H1 (cell line): ENCODE measurements around the gene CGN. TPM values are rescaled to one million over a fixed set of nuclear protein-coding genes. Genes with fewer than 3 reads are reported as not detected.

Experiments
- CTCF ChIA-PET: fragments of 300-600 bp; sonication (Branson Sonifier 250); formaldehyde crosslinking; loops from one replicate; lab custom pipeline; 2021; ENCODE audit not compliant: partially characterized antibody; lab: Charles Lee
- POLR2A ChIA-PET: fragments of 300-600 bp; sonication (Branson Sonifier 250); formaldehyde crosslinking; loops from one replicate; lab custom pipeline; 2021; ENCODE audit warnings: inconsistent platforms; ENCODE audit not compliant: partially characterized antibody; lab: Charles Lee
- DNase-seq, 2 experiments: peaks; one replicate each; pipeline versions ENCODE4 v3.0.0 to v3.0.0-alpha.2; 2010 to 2022; ENCODE audit warnings: low spot score in 2 of 2, low read depth in 1 of 2, mixed read lengths in 1 of 2
- FAIRE-seq: peaks from 2 replicates; lab custom pipeline; 2011; peaks lifted over from hg19 to GRCh38; lab: Jason Lieb, UNC
- H2AFZ ChIP-seq: 2 replicates; pipeline ENCODE4 v1.8.1; 2012; ENCODE audit warnings: low read length, inconsistent platforms
- H2AK5ac ChIP-seq: 2 replicates; pipeline ENCODE4 v1.6.1; 2013; ENCODE audit warnings: low read depth, low read length
- H2BK120ac ChIP-seq: replicated peaks from 2 replicates; pipeline ENCODE3; 2013; ENCODE audit warnings: low read depth, low read length, inconsistent platforms
- H2BK12ac ChIP-seq: 2 replicates; pipeline ENCODE4 v1.6.1; 2013; ENCODE audit warnings: low read depth, low read length
- H2BK15ac ChIP-seq: 2 replicates; pipeline ENCODE4 v1.6.1; 2013; ENCODE audit warnings: low read length
- H2BK20ac ChIP-seq: 2 replicates; pipeline ENCODE4 v1.6.1; 2013; ENCODE audit warnings: low read length
- H2BK5ac ChIP-seq: 2 replicates; pipeline ENCODE4 v1.6.1; 2013; ENCODE audit warnings: low read depth, low read length
- H3K14ac ChIP-seq: 2 replicates; pipeline ENCODE4 v1.6.1; 2013; ENCODE audit warnings: inconsistent platforms; ENCODE audit not compliant: insufficient read length
- H3K18ac ChIP-seq: 2 replicates; pipeline ENCODE4 v1.6.1; 2013; ENCODE audit warnings: low read length; ENCODE audit errors: extremely low read depth
- H3K23ac ChIP-seq: 2 replicates; pipeline ENCODE4 v1.6.1; 2013; ENCODE audit warnings: inconsistent platforms; ENCODE audit not compliant: insufficient read length
- H3K23me2 ChIP-seq: 2 replicates; pipeline ENCODE4 v1.6.1; 2013; ENCODE audit warnings: low read depth, low read length
- H3K27ac ChIP-seq: 2 replicates; pipeline ENCODE4 v1.6.1; 2011; ENCODE audit warnings: low read depth, low read length, inconsistent platforms
- H3K27me3 ChIP-seq, 4 experiments: replicated peaks in 1 of 4; 1 replicate in 1 of 4; 2 replicates in 3 of 4; pipeline versions ENCODE4 v1.6.1 to v1.8.1; 2011 to 2013; ENCODE audit warnings: low read length in 3 of 4, mild to moderate bottlenecking in 3 of 4, inconsistent platforms in 2 of 4, mixed read lengths in 2 of 4, moderate library complexity in 1 of 4; ENCODE audit not compliant: control insufficient read depth in 3 of 4, insufficient read depth in 3 of 4; ENCODE audit errors: extremely low read depth in 1 of 4
- H3K36me3 ChIP-seq, 4 experiments: 2 replicates each; pipeline versions ENCODE4 v1.6.1 to v1.8.1; 2011 to 2013; ENCODE audit warnings: mild to moderate bottlenecking in 4 of 4, low read length in 3 of 4, moderate library complexity in 2 of 4, control low read depth in 1 of 4, inconsistent platforms in 1 of 4; ENCODE audit not compliant: insufficient read depth in 4 of 4, control insufficient read depth in 2 of 4
- H3K4ac ChIP-seq: replicated peaks from 2 replicates; pipeline ENCODE3; 2013; ENCODE audit warnings: low read length, low read depth, mixed read lengths, inconsistent platforms; ENCODE audit not compliant: insufficient read length
- H3K4me1 ChIP-seq, 4 experiments: replicated peaks in 1 of 4; 1 replicate in 1 of 4; 2 replicates in 3 of 4; pipeline versions ENCODE4 v1.6.1 to v1.8.1; 2011 to 2013; ENCODE audit warnings: low read length in 3 of 4, inconsistent platforms in 2 of 4, mixed read lengths in 1 of 4; ENCODE audit not compliant: insufficient read depth in 4 of 4, control insufficient read depth in 3 of 4
- H3K4me2 ChIP-seq, 2 experiments: 2 replicates each; pipeline versions ENCODE4 v1.6.1 to v1.8.1; 2011 to 2013; ENCODE audit warnings: low read depth in 2 of 2, low read length in 2 of 2, control low read depth in 1 of 2, inconsistent platforms in 1 of 2, mild to moderate bottlenecking in 1 of 2; ENCODE audit not compliant: insufficient read depth in 1 of 2
- H3K4me3 ChIP-seq, 4 experiments: fragments of 200-600, 300-600 bp in 1 of 4; sonication (generic), shearing (Covaris generic), sonication (Bioruptor Twin) in 1 of 4; 2 replicates each; pipeline versions ENCODE4 v1.5.1 to v1.8.1; 2011 to 2016; ENCODE audit warnings: low read length in 4 of 4, low read depth in 3 of 4, control low read depth in 2 of 4, inconsistent platforms in 2 of 4, mild to moderate bottlenecking in 2 of 4, mixed read lengths in 1 of 4, moderate library complexity in 1 of 4; ENCODE audit not compliant: insufficient read depth in 2 of 4; ENCODE audit errors: extremely low read depth in 1 of 4
- H3K56ac ChIP-seq: replicated peaks from 2 replicates; pipeline ENCODE3; 2013; ENCODE audit warnings: low read depth, mild to moderate bottlenecking, mixed read lengths, low read length, inconsistent platforms; ENCODE audit not compliant: insufficient read length
- H3K79me1 ChIP-seq: 2 replicates; pipeline ENCODE4 v1.6.1; 2013; ENCODE audit warnings: low read depth, low read length, control low read depth
- H3K79me2 ChIP-seq, 2 experiments: 2 replicates each; pipeline versions ENCODE4 v1.6.1 to v1.8.1; 2012 to 2013; ENCODE audit warnings: low read length in 2 of 2, mild to moderate bottlenecking in 2 of 2, inconsistent platforms in 1 of 2; ENCODE audit not compliant: insufficient read depth in 2 of 2, control insufficient read depth in 1 of 2
- H3K9ac ChIP-seq, 4 experiments: replicated peaks in 1 of 4; 1 replicate in 1 of 4; 2 replicates in 3 of 4; pipeline versions ENCODE4 v1.6.1 to v1.8.1; 2011 to 2013; ENCODE audit warnings: low read depth in 3 of 4, low read length in 3 of 4, control low read depth in 2 of 4, mild to moderate bottlenecking in 2 of 4, moderate library complexity in 2 of 4, inconsistent platforms in 1 of 4; ENCODE audit errors: extremely low read depth in 1 of 4
- H3K9me3 ChIP-seq, 2 experiments: 2 replicates each; pipeline versions ENCODE4 v1.6.1 to v1.8.1; 2012 to 2013; ENCODE audit warnings: mild to moderate bottlenecking in 2 of 2, moderate library complexity in 2 of 2, control low read depth in 1 of 2, inconsistent platforms in 1 of 2, low read depth in 1 of 2, low read length in 1 of 2, mixed read lengths in 1 of 2; ENCODE audit not compliant: insufficient read depth in 2 of 2
- H4K20me1 ChIP-seq, 2 experiments: replicated peaks in 1 of 2; 2 replicates each; pipeline versions ENCODE3 to v1.8.1; 2011 to 2013; ENCODE audit warnings: inconsistent platforms in 2 of 2, low read length in 2 of 2, mild to moderate bottlenecking in 1 of 2; ENCODE audit not compliant: insufficient read depth in 2 of 2, control insufficient read depth in 1 of 2
- H4K5ac ChIP-seq: 2 replicates; pipeline ENCODE4 v1.6.1; 2013; ENCODE audit warnings: low read length, low read depth, mixed read lengths, inconsistent platforms; ENCODE audit not compliant: insufficient read length
- H4K8ac ChIP-seq: 2 replicates; pipeline ENCODE4 v1.8.0; 2013; ENCODE audit warnings: mild to moderate bottlenecking, moderate library complexity, low read length, inconsistent platforms; ENCODE audit not compliant: insufficient read depth; ENCODE audit errors: extremely low read depth
- H4K91ac ChIP-seq: replicated peaks from 2 replicates; pipeline ENCODE3; 2013; ENCODE audit warnings: low read length, mixed read lengths, inconsistent platforms; ENCODE audit not compliant: insufficient read length
- WGBS, 2 experiments: shearing (Covaris generic) in 1 of 2; methylation state at CpG; one replicate each; pipeline versions ENCODE4 v1.1.6 to v1.1.7; 2013 to 2015; ENCODE audit warnings: low lambda C conversion rate in 2 of 2, mixed read lengths in 2 of 2, inconsistent platforms in 1 of 2, low coverage in 1 of 2, missing lambda C conversion rate in 1 of 2; ENCODE audit not compliant: insufficient replicate concordance in 2 of 2, insufficient coverage in 1 of 2, insufficient read length in 1 of 2; ENCODE audit errors: extremely low coverage in 1 of 2, missing lambda C conversion rate in 1 of 2; 5-methylcytosine and 5-hydroxymethylcytosine counted together
- polyA plus RNA-seq, 7 experiments: library from polyadenylated mRNA; depleted of rRNA in 3 of 7; stranded (reverse) in 5 of 7; unstranded in 2 of 7; fragments of >200 nt in 5 of 7; fragments of 200-250 nt in 2 of 7; gene quantifications; 1 replicate in 5 of 7; 2 replicates in 1 of 7; 4 replicates in 1 of 7; pipeline versions ENCODE4 v1.2.1 to v1.2.3, GENCODE V29; 2011 to 2013; ENCODE audit warnings: missing spikeins in 2 of 7, mixed read lengths in 2 of 7
- total RNA-seq: library from RNA; stranded (reverse); fragmentation: NEBNext Ultra II Directional; extraction: Animal tissue kit (Norgen Biotek cat#: 25700); gene quantifications from 2 replicates; pipeline ENCODE4 v1.2.1, GENCODE V29; 2021

Gene CGN
- total and polyA plus RNA-seq, 2 of the 8 experiments (the other 6 are each of a cell fraction or from before 2014, with no cell fraction given), result 15.9 to 52.7 TPM

- no peak overlapping the region for H4K5ac ChIP-seq
- POLR2A ChIA-PET, result interaction anchor here (18.0 kb wide), 1 partner anchor 17 kb away, joined by 283 read pairs; the partner anchor contains the start of gene CGN
- H3K79me2 ChIP-seq, result no peaks in the 10 kb centered on the region
- H3K18ac ChIP-seq, result no peak overlapping the region
- H3K56ac ChIP-seq, result no peak overlapping the region
- H4K8ac ChIP-seq, result no peak overlapping the region
- no peaks in the 10 kb centered on the region for H3K79me1 ChIP-seq
- no peak overlapping the region for H2BK120ac ChIP-seq
- no peak overlapping the region for H3K4me3 ChIP-seq
- H2BK20ac ChIP-seq, result no peak overlapping the region
- H3K27ac ChIP-seq, result no peak overlapping the region
- no peaks in the 10 kb centered on the region for H3K27me3 ChIP-seq
- DNase-seq (peak in 1 of 2 experiments; percentile 93), FAIRE-seq (peak; percentile 71)
- CTCF ChIA-PET, result interaction anchor here (0.6 to 8.8 kb wide), 16 partner anchors 10 to 300 kb away, joined by 3 to 54 read pairs (median 4); no protein-coding TSS in a partner anchor
- H2BK12ac ChIP-seq, result no peak overlapping the region
- peaks cover 1% of the 10 kb centered on the region; the same call in 1 of the 2 replicates for H3K23me2 ChIP-seq
- peaks cover 23 to 50% (median 39%) of the 10 kb centered on the region in 4 experiments for H3K36me3 ChIP-seq
- no peak overlapping the region for H2BK5ac ChIP-seq
- H2AK5ac ChIP-seq, result no peak overlapping the region
- H3K23ac ChIP-seq, result no peak overlapping the region
- WGBS, 2 experiments, result 71% methylated on average over 12 of the region's 12 CpGs; no CpG with 5 or more reads in 1 of the 2 experiments
- peaks cover 0 to 5% (median 5%) of the 10 kb centered on the region in 4 experiments; a peak in 6 of 7 replicates for H3K4me1 ChIP-seq
- H2AFZ ChIP-seq, result no peak overlapping the region
- H2BK15ac ChIP-seq, result no peak overlapping the region
- no peak overlapping the region for H3K4ac ChIP-seq
- H4K91ac ChIP-seq, result no peak overlapping the region
- no peak overlapping the region for H3K9ac ChIP-seq
- H3K14ac ChIP-seq, result no peak overlapping the region
- H4K20me1 ChIP-seq, result no peaks in the 10 kb centered on the region
- no peaks in the 10 kb centered on the region for H3K9me3 ChIP-seq
- no peak overlapping the region for H3K4me2 ChIP-seq
Observed at GRCh38 chr1:151534662-151535278, 23.6 kb downstream of the CGN start.
